Dermis blood vessel endothelial cell (primary cell): ENCODE data around the gene SYNGR3. TPM values are rescaled to one million over a fixed set of nuclear protein-coding genes. Genes with fewer than 3 reads are reported as not detected.
"Not testable (repeated sequence)": the region's sequence is repeated elsewhere in the genome, so short reads cannot be mapped to it uniquely, and the experiment has no call there.

Experiments used
- DNase-seq: peaks from one replicate; pipeline ENCODE4 v3.0.0; 2010
- total RNA-seq: library from RNA; depleted of rRNA; stranded (reverse); fragments of >200 nt; gene quantifications from 2 replicates; pipeline ENCODE4 v1.2.3, GENCODE V29; 2014

The SYNGR3 gene
- 1.6 and 2.4 TPM in 2 replicates for total RNA-seq

- no peak for DNase-seq
Observed at GRCh38 chr16:1989209-1990100, at the start of gene SYNGR3. Gene SYNGR3, plus strand, starts transcription at chr16:1989970. Its CDS starts 133 bp downstream, at chr16:1990103.

DNA sequence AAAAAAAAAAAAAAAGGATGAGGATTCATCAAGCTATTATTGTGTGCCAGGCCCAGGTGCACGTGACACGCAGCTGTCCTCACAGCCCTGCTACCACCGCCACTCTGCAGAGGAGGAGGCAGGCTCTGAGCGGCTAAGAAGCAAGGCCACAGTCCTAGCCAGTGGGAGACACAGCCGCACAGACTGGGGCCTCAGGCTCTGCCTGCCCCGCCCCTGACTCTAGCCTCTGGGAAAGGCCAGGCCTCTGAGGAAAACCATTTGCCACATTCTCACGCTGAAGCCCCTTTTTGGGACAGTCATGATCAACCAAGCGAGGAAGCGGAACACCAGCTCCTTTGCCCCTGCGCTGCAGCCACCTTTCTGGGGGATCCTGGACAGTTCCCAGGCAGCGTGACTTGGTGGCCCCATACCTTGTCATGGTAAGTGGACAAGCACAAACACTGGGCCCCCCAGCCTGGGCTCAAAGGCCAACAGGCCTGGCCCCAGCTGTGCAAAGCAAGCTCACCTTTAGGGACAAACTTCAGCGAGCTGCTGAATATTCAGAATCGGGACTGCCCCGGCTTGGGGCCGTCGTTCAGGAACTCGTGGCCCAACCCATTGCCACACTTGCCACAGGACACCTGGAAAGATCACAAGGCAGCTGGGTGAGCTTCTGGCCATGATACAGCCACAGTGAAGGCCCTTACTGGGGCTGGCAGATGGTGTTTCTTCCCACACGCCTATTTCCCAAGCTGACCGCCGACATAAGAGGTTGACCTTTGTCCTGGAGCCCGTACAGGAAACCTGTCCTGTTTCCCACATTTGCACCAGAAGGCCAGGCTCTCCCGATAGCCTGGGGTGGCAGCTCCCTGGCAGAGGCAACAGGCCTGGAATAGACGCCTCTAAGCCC is 49.3 kb upstream of the SYNGR3 start:
- DNase-seq, result no peak

DNA sequence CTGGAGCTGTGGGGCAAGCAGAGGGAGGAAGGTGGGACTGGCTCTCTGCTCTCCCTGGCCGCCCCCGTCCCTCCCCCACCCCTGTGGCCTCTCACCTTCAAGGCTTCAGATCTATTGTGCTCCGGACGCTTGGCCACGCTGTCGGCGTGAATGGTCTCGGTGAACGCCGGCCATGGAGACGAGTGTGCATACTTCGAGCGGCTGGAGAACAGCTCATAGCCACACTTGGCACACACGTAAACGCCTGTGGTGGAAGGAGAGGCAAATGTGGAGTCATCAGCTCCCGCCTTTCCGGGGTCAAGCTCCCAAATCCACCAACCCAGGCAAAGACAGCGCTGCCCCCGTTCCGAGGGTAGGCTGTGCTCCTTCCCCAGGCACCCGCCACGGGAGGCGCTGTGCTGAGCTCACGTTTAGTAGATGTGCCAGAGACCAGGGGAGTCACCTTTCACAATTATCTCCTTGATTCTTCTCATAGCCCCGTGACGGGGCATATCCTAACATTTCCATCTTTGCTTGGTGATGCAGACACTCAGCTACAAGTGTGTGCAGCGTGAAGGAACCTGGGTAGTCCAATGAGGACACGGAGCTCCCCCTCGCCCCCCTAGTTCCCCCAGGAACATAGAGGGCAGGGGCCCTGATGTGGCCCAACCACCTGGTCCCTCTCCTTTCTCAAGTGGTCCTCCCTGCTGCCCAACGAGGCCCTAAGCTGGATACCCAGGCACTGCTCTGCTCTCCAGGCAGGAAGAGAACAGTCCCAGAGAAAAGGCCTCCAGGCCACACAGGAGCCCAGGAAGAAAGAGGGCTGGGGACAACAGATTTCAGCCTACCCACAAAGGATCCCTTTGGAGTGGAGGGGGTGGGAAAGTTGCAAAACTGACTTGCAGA is 48.4 kb upstream of the SYNGR3 start:
- peak; percentile 30 for DNase-seq

DNA sequence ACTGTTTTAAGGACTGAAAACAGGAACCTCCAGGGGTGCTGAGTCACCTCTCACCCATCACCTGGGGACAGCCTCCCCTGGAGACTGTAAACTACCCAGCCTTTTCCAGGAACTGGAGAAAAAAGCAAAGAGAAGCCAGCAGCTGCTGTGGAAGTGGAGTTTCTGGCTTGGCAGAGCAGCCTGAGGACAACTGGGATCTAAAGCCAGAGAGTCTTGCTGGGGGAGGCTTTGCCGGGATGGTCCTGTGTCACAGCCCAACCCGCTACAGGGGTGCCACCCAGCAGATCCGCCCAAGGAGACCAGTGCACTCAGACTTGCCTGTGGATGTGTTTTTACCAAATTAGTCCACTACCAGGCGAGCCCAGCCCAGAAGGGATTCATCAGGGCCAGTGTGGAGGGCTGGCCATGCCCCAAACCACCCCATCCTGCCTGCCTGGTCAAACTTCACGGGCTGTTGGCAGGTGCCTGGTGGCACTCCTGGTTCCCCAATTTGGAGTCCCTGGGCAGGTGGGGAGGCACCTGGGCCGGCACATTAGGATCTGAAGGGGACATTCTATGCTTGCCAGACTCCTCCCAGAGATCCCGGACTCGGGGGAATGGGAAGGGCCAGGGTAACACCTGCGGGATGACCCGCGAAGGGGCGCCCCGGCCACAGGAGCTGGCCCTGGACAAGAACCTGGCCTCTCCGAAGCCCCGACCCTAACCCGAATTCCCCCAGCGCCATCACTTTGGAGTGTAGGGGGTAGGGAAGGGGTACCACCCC is 47.5 kb upstream of the SYNGR3 start:
- DNase-seq, result no peak

DNA sequence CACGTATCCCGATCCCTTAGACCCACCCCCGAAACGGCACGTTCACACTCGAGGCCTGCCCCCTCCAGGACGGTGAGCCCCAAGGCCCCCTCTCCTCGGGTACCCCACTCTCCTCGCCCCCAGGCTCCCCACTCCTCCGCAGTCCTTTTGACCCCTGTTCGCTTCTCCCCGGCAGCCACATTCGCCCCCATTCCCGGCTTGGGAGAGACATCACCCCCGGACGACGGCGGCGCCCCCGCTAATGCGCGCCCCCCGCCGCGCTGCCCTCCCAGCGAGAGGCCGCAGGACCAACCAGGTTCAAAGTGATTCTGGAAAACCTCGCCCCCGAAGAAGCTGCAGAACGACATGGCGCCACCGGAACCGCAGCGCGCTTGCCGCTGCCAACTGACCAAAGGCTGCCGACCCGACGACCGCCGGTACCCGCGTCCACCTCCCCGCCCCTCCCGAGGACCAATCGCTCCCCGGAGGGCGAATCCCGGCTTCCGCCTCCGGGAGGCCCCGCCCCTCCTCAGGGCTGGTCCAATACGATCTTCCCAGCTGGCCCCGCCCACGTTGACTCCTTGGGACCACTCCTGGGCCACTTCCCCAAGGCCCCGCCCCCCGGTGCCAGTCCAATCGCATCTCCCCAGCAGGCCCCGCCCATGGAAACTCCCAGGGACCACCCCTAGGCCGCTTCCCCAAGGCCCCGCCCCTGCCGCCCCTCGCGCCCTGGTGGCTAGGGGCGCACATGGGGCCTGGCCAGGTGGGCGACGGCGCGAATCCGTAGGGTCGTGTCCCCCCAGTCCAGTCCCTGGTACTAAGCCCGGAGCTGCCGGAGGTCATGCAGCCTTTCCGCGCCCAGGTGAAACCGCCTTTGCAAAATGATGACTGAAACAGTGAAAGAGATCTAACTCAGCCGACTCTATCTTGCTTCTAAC is 46.7 kb upstream of the SYNGR3 start, which contains the start of gene MSRB1:
TSS of gene MSRB1 (minus strand) at position 390 of the 917 bp plus-strand sequence. CDS start at position 347, 43 bp downstream.
- DNase-seq, result peak; percentile 98

DNA sequence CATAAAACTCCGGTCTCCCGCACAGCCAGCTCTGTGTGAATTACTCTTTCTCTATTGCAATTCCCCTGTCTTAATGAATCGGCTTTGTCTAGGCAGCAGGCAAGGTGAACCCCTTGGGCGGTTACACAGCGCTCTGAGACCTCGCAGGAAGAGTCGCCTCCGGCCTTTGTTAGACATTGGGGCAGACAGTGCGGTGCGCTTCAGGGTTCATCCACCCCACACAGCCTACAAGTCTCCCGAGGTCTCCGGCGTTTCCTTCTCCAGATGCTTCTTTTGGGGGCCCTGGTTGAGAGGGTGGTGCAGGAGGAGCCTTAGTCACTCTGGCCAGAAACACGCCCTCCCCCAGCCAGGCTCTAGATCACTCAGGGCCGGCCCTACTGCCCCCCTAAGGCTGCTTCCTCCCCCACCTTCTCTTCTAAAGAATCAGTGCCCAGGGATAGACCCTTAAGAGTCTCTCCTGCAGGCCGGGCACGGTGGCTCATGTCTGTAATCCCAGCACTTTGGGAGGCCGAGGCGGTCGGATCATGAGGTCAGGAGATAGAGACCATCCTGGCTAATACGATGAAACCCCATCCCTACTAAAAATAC is 45.1 kb upstream of the SYNGR3 start:
- DNase-seq, result no peak

DNA sequence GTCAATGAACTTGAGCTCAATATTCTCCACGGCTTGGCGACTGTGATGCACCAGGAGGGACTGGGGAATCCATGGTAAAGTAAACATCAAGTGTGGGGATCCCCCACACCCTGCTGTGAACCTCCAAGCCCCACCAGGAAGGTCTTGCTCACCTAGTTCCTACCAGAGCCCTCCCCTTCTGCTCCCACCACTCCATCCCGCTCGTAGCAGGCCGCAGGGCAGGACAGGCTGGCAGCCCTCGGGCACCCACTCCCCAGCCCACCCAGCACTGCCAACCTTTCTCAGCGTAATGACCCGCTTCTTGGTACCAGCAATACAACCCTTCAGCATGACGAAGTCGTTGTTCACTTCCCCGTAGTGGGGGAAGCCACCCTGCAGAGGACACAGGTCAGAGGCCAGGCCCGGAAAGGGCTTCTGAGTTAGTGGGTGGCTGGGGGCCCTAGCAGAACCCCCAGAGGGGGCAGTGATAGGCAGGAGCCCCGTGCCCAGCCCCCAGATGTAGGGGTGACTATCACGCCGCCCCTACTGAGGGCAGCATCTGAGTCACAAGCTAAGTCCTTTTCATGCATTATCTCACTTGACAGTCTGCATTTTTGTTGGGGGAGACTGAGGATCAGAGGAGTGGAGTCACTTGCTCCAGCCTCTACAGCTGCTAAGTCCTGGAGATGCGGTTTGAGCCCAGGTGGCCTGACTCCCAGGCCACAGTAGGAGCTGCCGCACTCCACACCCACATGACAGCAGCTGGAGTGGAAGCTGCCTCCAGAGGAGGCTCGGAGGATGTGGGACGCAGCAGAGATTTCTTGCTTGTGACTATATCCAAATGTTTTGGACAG is 44.0 kb upstream of the SYNGR3 start:
- no peak for DNase-seq

- peak; percentile 54 for DNase-seq
Observed at GRCh38 chr16:1946495-1947368, 43.0 kb upstream of the SYNGR3 start.

DNA sequence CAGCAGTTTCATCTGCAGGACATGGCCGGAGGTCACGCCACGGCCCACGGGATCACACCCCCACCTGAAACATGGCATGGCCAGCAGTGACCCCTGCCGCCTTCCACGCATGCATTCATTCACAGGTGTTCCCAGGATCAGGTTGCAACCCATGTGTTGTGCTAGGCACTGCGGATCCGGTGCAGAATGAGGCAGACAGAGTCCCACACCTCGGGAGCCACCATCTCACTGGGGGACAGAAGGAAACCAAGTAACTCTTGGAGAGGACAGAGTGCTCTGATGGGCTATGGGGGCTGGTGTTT is 42.5 kb upstream of the SYNGR3 start:
- no peak for DNase-seq

DNA sequence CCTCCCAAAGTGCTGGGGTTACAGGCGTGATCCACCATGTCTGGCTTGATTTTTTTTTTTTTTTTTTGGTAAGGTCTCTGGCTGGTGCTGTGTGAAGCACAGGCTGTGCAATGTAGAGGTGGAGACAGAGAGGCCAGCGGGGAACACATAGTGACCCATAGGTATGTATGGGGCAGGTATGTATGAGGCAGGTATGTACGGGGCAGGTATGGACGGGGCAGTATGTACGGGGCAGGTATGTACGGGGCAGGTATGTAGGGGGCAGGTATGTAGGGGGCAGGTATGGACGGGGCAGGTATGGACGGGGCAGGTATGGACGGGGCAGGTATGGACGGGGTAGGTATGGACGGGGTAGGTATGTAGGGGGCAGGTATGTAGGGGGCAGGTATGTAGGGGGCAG is 40.3 kb upstream of the SYNGR3 start:
- DNase-seq, result no peak

DNA sequence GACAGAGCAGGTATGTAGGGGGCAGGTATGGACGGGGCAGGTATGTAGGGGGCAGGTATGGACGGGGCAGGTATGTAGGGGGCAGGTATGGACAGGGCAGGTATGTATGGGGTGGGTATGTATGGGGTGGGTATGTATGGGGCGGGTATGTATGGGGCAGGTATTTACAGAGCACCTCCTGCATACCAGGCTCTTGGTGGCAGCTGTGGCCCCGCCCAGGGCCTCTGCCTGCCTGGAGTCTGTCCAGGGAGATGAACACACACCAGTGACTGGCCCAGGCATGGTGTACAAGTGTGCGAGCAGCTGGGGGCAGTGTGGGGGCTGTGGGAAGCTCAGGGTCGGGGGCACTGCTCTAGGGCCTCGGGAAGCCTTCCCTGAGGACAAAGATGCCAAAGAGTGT is 39.7 kb upstream of the SYNGR3 start:
- DNase-seq, result no peak

DNA sequence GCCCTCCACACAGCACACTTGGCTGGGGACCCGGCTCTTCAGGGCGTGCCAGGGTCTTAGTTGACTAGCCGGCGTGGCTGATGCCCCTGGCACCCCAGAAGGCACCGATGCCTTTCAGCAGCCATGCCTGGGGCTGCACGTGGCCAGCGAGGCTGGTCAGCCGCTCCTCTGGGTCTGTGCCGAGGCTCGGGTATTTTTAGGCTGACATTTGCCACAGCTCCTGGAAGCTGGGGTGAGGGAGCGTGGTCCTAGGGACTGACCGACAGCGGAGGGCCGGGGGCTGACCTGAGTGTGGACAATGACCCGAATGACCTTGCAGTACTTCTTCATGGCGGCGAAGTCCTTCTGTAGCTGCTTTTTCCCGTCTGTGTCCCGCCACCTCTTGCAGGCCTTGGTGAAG is 39.2 kb upstream of the SYNGR3 start:
- no peak for DNase-seq

- no peak for DNase-seq
Observed at GRCh38 chr16:1953734-1954133, 36.0 kb upstream of the SYNGR3 start.

GRCh38 chr16:1957434-1958142 is 32.2 kb upstream of the SYNGR3 start:
- DNase-seq, result not testable (repeated sequence)

DNA sequence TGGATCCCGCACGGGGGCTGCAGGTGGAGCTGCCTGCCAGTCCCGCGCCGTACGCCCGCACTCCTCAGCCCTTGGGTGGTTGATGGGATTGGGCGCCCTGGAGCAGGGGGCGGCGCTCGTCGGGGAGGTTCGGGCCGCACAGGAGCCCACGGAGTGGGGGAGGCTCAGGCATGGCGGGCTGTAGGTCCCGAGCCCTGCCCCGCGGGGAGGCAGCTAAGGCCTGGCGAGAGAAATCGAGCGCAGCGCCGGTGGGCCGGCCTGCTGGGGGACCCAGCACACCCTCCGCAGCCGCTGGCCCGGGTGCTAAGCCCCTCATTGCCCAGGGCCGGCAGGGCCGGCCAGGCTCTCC is 31.7 kb upstream of the SYNGR3 start:
- DNase-seq, result not testable (repeated sequence)

- no peak for DNase-seq
Observed at GRCh38 chr16:1958715-1959268, 31.0 kb upstream of the SYNGR3 start.
